WTC11 (cell line): Measurements from ENCODE around the gene DIAPH1. TPM values are rescaled to one million over a fixed set of nuclear protein-coding genes. Genes with fewer than 3 reads are reported as not detected.

Experiments used
- ATAC-seq: fragments of 200-7000 bp; cut with Tn5 transposase; 2 replicates; pipeline ENCODE4 v1.10.0; 2021; ENCODE audit warnings: mild to moderate bottlenecking, moderate library complexity
- CTCF ChIA-PET: fragments of 300-600 bp; sonication (Branson Sonifier 250); formaldehyde crosslinking; loops from one replicate; lab custom pipeline; 2021; ENCODE audit warnings: antibody characterized with exemption; lab: Charles Lee
- POLR2A ChIA-PET: fragments of 350-600 bp; sonication (Branson Sonifier 250); formaldehyde crosslinking; loops from one replicate; lab custom pipeline; 2021; ENCODE audit warnings: antibody characterized with exemption; lab: Charles Lee
- DNase-seq: peaks from one replicate; pipeline ENCODE4 v3.0.0; 2021; ENCODE audit warnings: low spot score
- H3K27ac Mint-ChIP-seq: 2 replicates; pipeline ENCODE4 v1.8.0; 2021; ENCODE audit warnings: mixed read lengths
- H3K27me3 Mint-ChIP-seq: 2 replicates; pipeline ENCODE4 v1.8.0; 2021; ENCODE audit warnings: low read depth, mild to moderate bottlenecking, moderate library complexity, mixed read lengths
- H3K36me3 Mint-ChIP-seq: 2 replicates; pipeline ENCODE4 v1.8.0; 2021; ENCODE audit warnings: mixed read lengths
- H3K4me1 Mint-ChIP-seq: 2 replicates; pipeline ENCODE4 v1.8.0; 2022; ENCODE audit warnings: mixed read lengths
- H3K4me3 Mint-ChIP-seq: 2 replicates; pipeline ENCODE4 v1.8.0; 2021; ENCODE audit warnings: mild to moderate bottlenecking, moderate library complexity, mixed read lengths
- H3K9me3 Mint-ChIP-seq: 2 replicates; pipeline ENCODE4 v1.8.0; 2021; ENCODE audit warnings: mixed read lengths
- AFF4 ChIP-seq: sonication (generic); formaldehyde crosslinking; IDR thresholded peaks from 2 replicates; pipeline ENCODE4 v1.8.1; 2023; ENCODE audit warnings: mild to moderate bottlenecking, missing genetic modification reagents, borderline replicate concordance
- CDX4 ChIP-seq: fragments of 250-450 bp; sonication (Bioruptor Pico); IDR thresholded peaks from 2 replicates; pipeline ENCODE4 v1.9.0; 2021; ENCODE audit warnings: moderate library complexity, mild to moderate bottlenecking, inconsistent platforms, borderline replicate concordance
- CREM ChIP-seq: sonication (generic); formaldehyde crosslinking; IDR thresholded peaks from 2 replicates; pipeline ENCODE4 v1.8.1; 2022; ENCODE audit warnings: mild to moderate bottlenecking, missing genetic modification reagents, moderate library complexity
- E2F1 ChIP-seq: sonication (generic); formaldehyde crosslinking; IDR thresholded peaks from 2 replicates; pipeline ENCODE4 v1.8.0; 2022; ENCODE audit warnings: mild to moderate bottlenecking, missing genetic modification reagents
- E2F5 ChIP-seq: sonication (generic); formaldehyde crosslinking; IDR thresholded peaks from 2 replicates; pipeline ENCODE4 v1.8.1; 2022; ENCODE audit warnings: mild to moderate bottlenecking, moderate library complexity, missing genetic modification reagents
- ESRRA ChIP-seq: sonication (generic); formaldehyde crosslinking; IDR thresholded peaks from 2 replicates; pipeline ENCODE4 v1.8.1; 2022; ENCODE audit warnings: mild to moderate bottlenecking, missing genetic modification reagents, borderline replicate concordance
- GABPB1 ChIP-seq: sonication (generic); formaldehyde crosslinking; IDR thresholded peaks from 2 replicates; pipeline ENCODE4 v1.8.1; 2023; ENCODE audit warnings: mild to moderate bottlenecking, missing genetic modification reagents
- GRHL2 ChIP-seq: fragments of 250-450 bp; sonication (Bioruptor Pico); IDR thresholded peaks from 2 replicates; pipeline ENCODE4 v1.8.0; 2022; ENCODE audit warnings: mild to moderate bottlenecking, moderate library complexity; ENCODE audit not compliant: insufficient replicate concordance, severe bottlenecking
- GTF2I ChIP-seq: fragments of 250-450 bp; sonication (Bioruptor Pico); conservative IDR thresholded peaks from 2 replicates; pipeline ENCODE4 v1.4.0; 2021; ENCODE audit warnings: mild to moderate bottlenecking
- PRRX2 ChIP-seq: fragments of 250-450 bp; sonication (Bioruptor Pico); IDR thresholded peaks from 2 replicates; pipeline ENCODE4 v1.8.0; 2021; ENCODE audit warnings: mild to moderate bottlenecking
- ZNF219 ChIP-seq: sonication (generic); formaldehyde crosslinking; IDR thresholded peaks from 2 replicates; pipeline ENCODE4 v1.8.0; 2023; ENCODE audit warnings: missing genetic modification reagents, mild to moderate bottlenecking, borderline replicate concordance
- ZNF281 ChIP-seq: sonication (generic); formaldehyde crosslinking; IDR thresholded peaks from 2 replicates; pipeline ENCODE4 v1.8.0; 2023; ENCODE audit warnings: mild to moderate bottlenecking, missing genetic modification reagents
- ZNF317 ChIP-seq: sonication (generic); formaldehyde crosslinking; IDR thresholded peaks from 2 replicates; pipeline ENCODE4 v1.8.1; 2023; ENCODE audit warnings: low read depth, mild to moderate bottlenecking, moderate library complexity, missing genetic modification reagents, borderline replicate concordance
- ZNF512 ChIP-seq: sonication (generic); formaldehyde crosslinking; IDR thresholded peaks from 2 replicates; pipeline ENCODE4 v1.8.1; 2022; ENCODE audit warnings: missing genetic modification reagents, borderline replicate concordance
- ZNF532 ChIP-seq: fragments of 250-450 bp; sonication (Bioruptor Pico); IDR thresholded peaks from 2 replicates; pipeline ENCODE4 v1.9.0; 2021; ENCODE audit warnings: mild to moderate bottlenecking, borderline replicate concordance
- ZNF671 ChIP-seq: fragments of 250-450 bp; sonication (Bioruptor Pico); IDR thresholded peaks from 2 replicates; pipeline ENCODE4 v1.8.0; 2021; ENCODE audit warnings: mild to moderate bottlenecking
- total RNA-seq: library from RNA; stranded (reverse); gene quantifications from 3 replicates; pipeline ENCODE4 v1.2.3, GENCODE V29; 2021

The DIAPH1 gene
- total RNA-seq, 1 experiment from 2014 or later, result 109 TPM

- TF ChIP-seq ZNF281 (CRISPR knock-in tag), result no peak
- TF ChIP-seq ZNF317, result no peak
- TF ChIP-seq GABPB1, result no peak
- TF ChIP-seq E2F1 (CRISPR knock-in tag), result no peak
- TF ChIP-seq CREM (CRISPR knock-in tag), result no peak
- TF ChIP-seq CDX4, result no peak
- TF ChIP-seq GTF2I, result no peak
- no peak for TF ChIP-seq ESRRA
- TF ChIP-seq GRHL2 (CRISPR knock-in tag), result no peak
- no peak for TF ChIP-seq PRRX2 (CRISPR knock-in tag)
Observed at GRCh38 chr5:141615991-141616720, 2.6 kb downstream of the DIAPH1 start (continued).

- TF ChIP-seq ZNF532 (CRISPR knock-in tag) (no peak), E2F5 (CRISPR knock-in tag) (no peak), ZNF219 (no peak), AFF4 (no peak), ZNF512 (CRISPR knock-in tag) (no peak), ZNF671 (CRISPR knock-in tag) (no peak)
- Mint-ChIP-seq H3K4me1 (peaks cover 51% of the 10 kb centered on the region), H3K27me3 (no peaks in the 10 kb centered on the region; the same call in 1 of the 2 replicates), H3K9me3 (no peaks in the 10 kb centered on the region), H3K36me3 (peaks cover 5% of the 10 kb centered on the region), H3K27ac (no peak overlapping the region), H3K4me3 (no peak overlapping the region)
- POLR2A ChIA-PET, result no interaction called here
- ATAC-seq (no peak), DNase-seq (no peak)
- CTCF ChIA-PET, result interaction anchor here (0.9 to 2.3 kb wide), 2 partner anchors 21 to 23 kb away, joined by 3 to 21 read pairs; partner anchors contain the start of genes HDAC3 and RELL2
Observed at GRCh38 chr5:141613344-141613743, 5.5 kb downstream of the DIAPH1 start.
